HG02884 (cell line): ENCODE data around the gene CCDC191.
A peak's percentile ranks its signal among the peaks of the same experiment; 100 is the strongest.

Experiments
- ATAC-seq: cut with Tn5 transposase; IDR thresholded peaks from one replicate; pipeline ENCODE4 v1.9.1; 2021; ENCODE audit warnings: mild to moderate bottlenecking, moderate library complexity; ENCODE audit not compliant: unreplicated experiment

The CCDC191 gene

GRCh38 chr3:113977822-113978221, 78.5 kb downstream of the CCDC191 start:
- ATAC-seq, result no peak

DNA sequence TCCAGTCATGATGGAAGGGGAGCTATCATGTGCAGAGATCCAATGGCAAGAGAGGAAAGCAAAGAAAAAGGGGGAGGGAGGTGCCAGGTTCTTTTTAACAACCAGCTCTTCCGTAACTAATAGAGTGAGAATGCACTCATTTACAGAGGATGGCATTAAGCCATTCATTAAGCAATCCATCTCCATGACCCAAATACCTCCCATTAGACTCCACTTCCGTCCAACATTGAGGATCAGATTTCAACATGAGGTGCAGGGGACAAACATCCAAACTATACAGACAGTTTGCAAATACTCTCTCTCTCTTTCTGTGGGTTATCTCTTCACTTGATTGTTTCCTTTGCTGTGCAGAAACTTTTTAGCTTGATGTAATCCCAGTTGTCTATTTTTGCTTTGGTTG, 87.3 kb downstream of the CCDC191 start:
- no peak for ATAC-seq

- no peak for ATAC-seq
Measured at GRCh38 chr3:113966172-113966571, 90.2 kb downstream of the CCDC191 start.

GRCh38 chr3:113963879-113964278, 92.4 kb downstream of the CCDC191 start:
- no peak for ATAC-seq

GRCh38 chr3:113954091-113954685, 102.1 kb downstream of the CCDC191 start:
- no peak for ATAC-seq

- ATAC-seq, result no peak
Measured at GRCh38 chr3:113953677-113954076, 102.6 kb downstream of the CCDC191 start.

- ATAC-seq, result no peak
Measured at GRCh38 chr3:113952921-113953320, 103.4 kb downstream of the CCDC191 start.

- peak; percentile 45 for ATAC-seq
Measured at GRCh38 chr3:113948015-113948917, 108.1 kb downstream of the CCDC191 start.

DNA sequence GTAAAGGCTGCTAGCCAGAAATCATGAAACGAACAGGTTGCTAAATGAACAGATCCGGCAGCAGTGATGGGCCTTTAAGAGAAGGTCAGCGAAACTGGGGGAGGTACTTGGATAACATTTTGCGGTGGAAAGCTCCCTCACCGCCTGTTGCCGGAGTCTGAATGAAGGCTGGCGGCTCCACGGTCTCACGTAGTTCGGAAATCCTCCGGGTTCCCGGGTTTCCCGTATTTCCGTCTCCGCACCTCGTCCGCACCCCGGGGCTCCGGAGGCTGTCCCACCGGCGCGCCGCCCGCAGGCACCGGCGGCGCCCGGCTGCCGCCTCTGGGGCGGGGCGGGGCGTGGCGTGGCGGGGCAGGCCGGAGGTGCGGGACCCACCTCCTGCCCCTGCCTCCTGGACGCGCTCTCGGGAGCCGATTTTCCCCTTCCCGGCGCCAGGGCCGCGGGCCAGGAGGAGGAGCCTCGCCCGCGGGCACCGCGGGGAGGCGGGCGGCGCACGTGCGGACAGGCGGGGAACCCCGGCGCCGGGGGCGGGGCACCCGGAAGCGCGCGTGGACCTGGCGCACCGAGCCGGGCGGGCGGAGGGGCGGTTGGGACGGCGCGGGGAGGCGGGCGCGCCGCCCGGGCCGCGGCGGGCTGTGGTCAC, 108.8 kb downstream of the CCDC191 start, which contains the start of gene ZDHHC23:
Gene ZDHHC23, plus strand, starts transcription at position 642 of the 643 bp plus-strand sequence. CDS start 790 bp downstream, outside the sequence.
- ATAC-seq, result peak; percentile 72

GRCh38 chr3:113946831-113947230, 109.5 kb downstream of the CCDC191 start:
- no peak for ATAC-seq

- ATAC-seq, result no peak
Measured at GRCh38 chr3:113927556-113927955, 128.8 kb downstream of the CCDC191 start.

DNA sequence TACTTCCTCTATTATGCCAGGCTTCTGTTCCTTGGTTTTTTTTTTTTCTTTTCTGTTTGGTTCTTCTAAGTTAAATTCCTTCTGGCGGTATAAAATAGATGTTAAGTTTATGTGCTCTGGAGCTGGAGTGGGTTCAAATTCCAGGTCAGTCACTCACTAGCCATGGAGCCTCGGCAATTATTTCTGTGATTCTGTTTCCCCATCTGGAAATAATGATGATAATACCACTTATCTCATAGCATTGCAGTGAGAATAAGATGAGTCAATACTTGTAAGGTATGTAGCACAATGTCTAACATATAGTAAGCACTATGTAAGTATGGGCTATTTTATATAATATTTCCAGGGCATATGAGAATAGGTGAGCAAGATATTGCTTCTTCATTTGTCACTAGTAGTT, 141.7 kb downstream of the CCDC191 start:
- no peak for ATAC-seq
